Measurements from ENCODE around the gene ARID3A. TPM values are rescaled to one million over a fixed set of nuclear protein-coding genes. Genes with fewer than 3 reads are reported as not detected.

The ARID3A gene
- total and polyA plus RNA-seq, 4 donors, result 7.7 to 29.7 (median 19.8) TPM

- no peaks in the 10 kb centered on the region for H3K27me3 ChIP-seq (ENCODE audit: control insufficient read depth in 3 of 3, insufficient read depth in 3 of 3, low read length in 2 of 3)
- H3K4me3 ChIP-seq, result no peak overlapping the region
- TF ChIP-seq, protein P1, sequence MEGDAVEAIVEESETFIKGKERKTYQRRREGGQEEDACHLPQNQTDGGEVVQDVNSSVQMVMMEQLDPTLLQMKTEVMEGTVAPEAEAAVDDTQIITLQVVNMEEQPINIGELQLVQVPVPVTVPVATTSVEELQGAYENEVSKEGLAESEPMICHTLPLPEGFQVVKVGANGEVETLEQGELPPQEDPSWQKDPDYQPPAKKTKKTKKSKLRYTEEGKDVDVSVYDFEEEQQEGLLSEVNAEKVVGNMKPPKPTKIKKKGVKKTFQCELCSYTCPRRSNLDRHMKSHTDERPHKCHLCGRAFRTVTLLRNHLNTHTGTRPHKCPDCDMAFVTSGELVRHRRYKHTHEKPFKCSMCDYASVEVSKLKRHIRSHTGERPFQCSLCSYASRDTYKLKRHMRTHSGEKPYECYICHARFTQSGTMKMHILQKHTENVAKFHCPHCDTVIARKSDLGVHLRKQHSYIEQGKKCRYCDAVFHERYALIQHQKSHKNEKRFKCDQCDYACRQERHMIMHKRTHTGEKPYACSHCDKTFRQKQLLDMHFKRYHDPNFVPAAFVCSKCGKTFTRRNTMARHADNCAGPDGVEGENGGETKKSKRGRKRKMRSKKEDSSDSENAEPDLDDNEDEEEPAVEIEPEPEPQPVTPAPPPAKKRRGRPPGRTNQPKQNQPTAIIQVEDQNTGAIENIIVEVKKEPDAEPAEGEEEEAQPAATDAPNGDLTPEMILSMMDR (IDR thresholded peaks at IDR 0.05; ENCODE audit: control extremely low read depth, extremely low read depth), result no peak
- no peak for ATAC-seq (ENCODE audit: insufficient read depth, low FRiP score)
- peaks cover 0 to 54% (median 15%) of the 10 kb centered on the region in 5 donors for H3K4me1 ChIP-seq (ENCODE audit: control insufficient read depth in 5 of 5, insufficient read depth in 5 of 5, low read length in 5 of 5)
- H3K9ac ChIP-seq (ENCODE audit: insufficient read depth in 1 of 2, low read length in 2 of 2), result no peak overlapping the region
- DNase-seq, result no peak
- no peak overlapping the region for H3K27ac ChIP-seq (ENCODE audit: low read depth in 1 of 2, low read length in 1 of 2)
- H3K36me3 ChIP-seq (ENCODE audit: control insufficient read depth in 4 of 4, insufficient read depth in 4 of 4, low read length in 4 of 4), result peaks cover 3 to 70% (median 18%) of the 10 kb centered on the region in 4 donors
- WGBS, 2 donors, result 96 to 97% methylated on average over 10 of the region's 10 CpGs
- H3K9me3 ChIP-seq (ENCODE audit: control insufficient read depth in 4 of 4, insufficient read depth in 3 of 4, low read length in 3 of 4), result peaks cover 0 to 2% (median 0%) of the 10 kb centered on the region in 4 donors
Observed at GRCh38 chr19:1013218-1013617, 87.4 kb downstream of the ARID3A start.

GRCh38 chr19:1014161-1015060 lies 88.6 kb downstream of the ARID3A start:
- Histone ChIP-seq H3K4me1 (ENCODE audit: control insufficient read depth in 5 of 5, insufficient read depth in 5 of 5, low read length in 5 of 5) (peaks cover 3 to 53% (median 12%) of the 10 kb centered on the region in 5 donors), H3K27me3 (ENCODE audit: control insufficient read depth in 3 of 3, insufficient read depth in 3 of 3, low read length in 2 of 3) (no peaks in the 10 kb centered on the region), H3K9me3 (ENCODE audit: control insufficient read depth in 4 of 4, insufficient read depth in 3 of 4, low read length in 3 of 4) (no peaks in the 10 kb centered on the region), H3K27ac (ENCODE audit: low read depth in 1 of 2, low read length in 1 of 2) (no peak overlapping the region), H3K36me3 (ENCODE audit: control insufficient read depth in 4 of 4, insufficient read depth in 4 of 4, low read length in 4 of 4) (peaks cover 3 to 64% (median 18%) of the 10 kb centered on the region in 4 donors), H3K9ac (ENCODE audit: insufficient read depth in 1 of 2, low read length in 2 of 2) (no peak overlapping the region), H3K4me3 (no peak overlapping the region)
- TF ChIP-seq, protein P1 (IDR thresholded peaks at IDR 0.05; ENCODE audit: control extremely low read depth, extremely low read depth), result no peak
- ATAC-seq (ENCODE audit: insufficient read depth, low FRiP score), result no peak
- 94 to 97% methylated on average over 47 to 49 of the region's 49 CpGs for WGBS, 2 donors
- DNase-seq, result no peak

- Histone ChIP-seq H3K4me1 (ENCODE audit: control insufficient read depth in 5 of 5, insufficient read depth in 5 of 5, low read length in 5 of 5) (peaks cover 3 to 53% (median 7%) of the 10 kb centered on the region in 5 donors), H3K9me3 (ENCODE audit: control insufficient read depth in 4 of 4, insufficient read depth in 3 of 4, low read length in 3 of 4) (no peaks in the 10 kb centered on the region), H3K36me3 (ENCODE audit: control insufficient read depth in 4 of 4, insufficient read depth in 4 of 4, low read length in 4 of 4) (peaks cover 3 to 57% (median 18%) of the 10 kb centered on the region in 4 donors), H3K27me3 (ENCODE audit: control insufficient read depth in 3 of 3, insufficient read depth in 3 of 3, low read length in 2 of 3) (no peaks in the 10 kb centered on the region), H3K9ac (ENCODE audit: insufficient read depth in 1 of 2, low read length in 2 of 2) (no peak overlapping the region), H3K4me3 (no peak overlapping the region), H3K27ac (ENCODE audit: low read depth in 1 of 2, low read length in 1 of 2) (no peak overlapping the region)
- WGBS, 2 donors, result 91 to 95% methylated on average over 29 of the region's 29 CpGs
- ATAC-seq (ENCODE audit: insufficient read depth, low FRiP score) (no peak), DNase-seq (no peak)
- TF ChIP-seq, protein P1 (IDR thresholded peaks at IDR 0.05; ENCODE audit: control extremely low read depth, extremely low read depth), result no peak
Observed at GRCh38 chr19:1015061-1015781, 89.4 kb downstream of the ARID3A start.

Measured in lung (tissue), 12 donors.